T1000 (cell line): ENCODE data around the gene MARS1.
A peak's percentile ranks its signal among the peaks of the same experiment; 100 is the strongest.

ENCODE experiments used
- DNase-seq: peaks from one replicate; lab custom pipeline; 2025; ENCODE audit warnings: mixed read lengths; lab: John Stamatoyannopoulos, UW

Gene MARS1

DNA sequence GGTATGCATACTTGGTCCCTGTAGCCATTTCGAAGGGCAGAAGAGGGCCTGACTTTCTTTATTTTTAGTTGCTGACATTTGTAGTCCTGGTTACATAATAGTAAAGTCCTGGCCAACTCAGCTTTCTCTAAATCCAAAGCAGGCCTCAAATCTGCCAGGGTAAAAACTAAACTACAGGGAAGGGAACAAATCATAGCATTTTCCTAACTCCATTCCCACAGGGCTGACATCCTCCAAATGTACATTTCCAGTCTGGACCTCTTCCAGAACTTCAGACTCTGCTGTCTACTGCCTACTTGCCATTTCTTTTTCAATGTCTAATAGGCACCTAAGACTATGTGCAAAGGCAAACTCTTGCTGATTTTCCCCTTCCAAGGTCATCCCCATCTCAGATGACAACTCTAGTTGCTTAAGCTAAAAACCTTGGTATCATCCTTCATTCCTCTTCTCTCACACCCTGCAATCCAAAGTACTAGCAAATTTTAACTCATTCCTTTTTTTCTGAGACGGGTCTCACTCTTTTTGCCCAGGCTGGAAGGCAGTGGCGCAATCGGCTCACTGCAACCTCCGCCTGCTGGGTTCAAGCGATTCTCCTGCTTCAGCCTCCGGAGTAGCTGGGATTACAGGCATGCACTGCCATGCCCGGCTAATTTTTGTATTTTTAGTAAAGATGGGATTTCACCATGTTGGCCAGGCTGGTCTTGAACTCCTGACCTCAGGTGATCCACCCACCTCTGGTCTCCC, 30.5 kb downstream of the MARS1 start:
- DNase-seq: no peak

DNA sequence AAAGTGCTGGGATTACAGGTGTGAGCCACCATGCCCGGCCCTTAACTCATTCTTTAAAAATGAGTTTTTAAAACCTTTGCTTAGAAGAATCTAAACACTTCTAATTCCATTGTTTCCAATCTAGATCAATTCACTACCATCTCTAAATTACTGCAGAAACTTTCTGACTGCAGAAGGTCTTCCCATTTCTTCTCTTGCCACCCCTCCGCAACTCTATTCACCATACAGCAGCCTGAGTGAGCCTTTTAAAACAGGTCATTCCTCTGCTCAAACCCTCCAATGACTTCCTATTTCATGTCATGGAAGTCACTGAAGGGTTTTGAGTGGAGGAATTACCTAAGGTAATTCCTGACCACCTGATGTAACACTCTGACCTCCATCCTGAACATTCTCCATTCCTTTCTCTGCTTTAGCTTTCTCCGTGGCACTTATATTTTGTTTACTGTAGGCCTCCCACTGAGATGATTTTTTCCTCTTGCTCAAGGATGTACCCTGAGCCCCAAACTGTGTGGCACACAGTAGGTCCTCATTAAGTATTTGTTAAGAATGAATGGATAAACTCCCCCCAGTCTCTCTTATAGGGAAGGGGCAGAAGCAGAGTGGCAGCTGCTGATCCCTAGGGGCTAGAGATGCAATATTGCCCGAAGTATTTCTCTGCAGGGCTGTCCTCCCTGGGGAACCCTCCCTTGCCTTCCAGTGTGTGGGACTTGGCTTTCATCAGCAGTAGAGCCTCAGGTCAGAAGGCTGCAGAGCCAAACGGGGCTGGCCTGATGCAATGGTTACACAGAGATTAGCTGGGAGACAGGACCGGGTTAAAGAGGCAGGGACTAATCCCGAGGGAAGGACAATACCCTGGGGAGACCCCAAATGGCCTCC, 31.3 kb downstream of the MARS1 start:
- no peak for DNase-seq

DNA sequence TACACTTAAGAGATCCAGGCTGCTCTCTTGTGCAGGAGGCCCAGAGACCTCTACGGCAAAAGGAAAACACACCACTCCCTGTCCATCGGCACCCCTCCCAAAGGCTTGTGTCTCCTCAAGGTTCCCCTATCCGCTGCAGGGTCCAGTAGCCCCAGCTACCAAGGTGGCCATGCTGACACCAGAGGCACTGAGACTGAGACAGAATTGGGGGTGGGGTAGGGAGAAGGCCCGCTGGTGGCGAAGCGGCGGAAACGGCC, 31.9 kb downstream of the MARS1 start:
- DNase-seq: peak; percentile 46

DNA sequence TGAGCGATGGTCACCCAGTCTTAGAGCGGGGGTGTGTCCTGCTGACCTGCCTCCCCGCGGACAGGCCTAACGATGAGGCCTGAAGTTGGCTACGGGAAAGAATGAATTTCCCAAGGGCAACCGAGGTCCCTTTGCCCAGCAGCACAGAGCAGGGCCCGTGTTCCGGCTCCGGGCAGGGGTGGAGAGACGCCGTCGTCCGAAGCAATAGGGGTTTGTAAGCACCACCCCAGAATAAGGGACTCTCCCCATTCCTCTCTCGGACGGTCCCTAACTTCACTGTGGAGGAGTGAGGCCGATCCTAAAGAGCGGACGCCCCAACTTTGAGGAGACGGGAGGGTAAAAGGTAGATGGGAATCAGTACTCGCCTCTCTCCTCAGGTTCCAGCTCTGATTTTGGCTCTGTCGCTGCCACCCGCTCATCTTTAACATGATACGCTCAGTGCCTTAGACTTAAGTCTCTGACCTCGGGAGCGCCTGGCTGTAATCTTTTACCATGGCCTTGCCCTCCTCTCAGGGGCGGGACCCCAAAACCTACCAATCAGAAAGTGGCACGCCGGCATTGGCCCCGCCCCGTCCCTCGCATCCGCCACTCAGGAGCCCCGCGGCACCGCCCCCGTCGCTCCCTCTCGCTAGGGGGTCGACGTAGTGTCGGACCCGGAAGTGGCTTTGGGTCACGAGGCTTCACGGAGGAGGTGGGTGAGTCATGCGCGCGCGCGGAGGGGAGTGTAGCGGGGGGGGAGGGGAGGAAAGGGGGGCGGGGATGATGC, 32.4 kb downstream of the MARS1 start, which contains the start of gene DDIT3:
Gene DDIT3 (minus strand): TSS at position 462 of the 766 bp plus-strand sequence. CDS start 3,108 bp downstream, outside the sequence.
- peak; percentile 99 for DNase-seq

DNA sequence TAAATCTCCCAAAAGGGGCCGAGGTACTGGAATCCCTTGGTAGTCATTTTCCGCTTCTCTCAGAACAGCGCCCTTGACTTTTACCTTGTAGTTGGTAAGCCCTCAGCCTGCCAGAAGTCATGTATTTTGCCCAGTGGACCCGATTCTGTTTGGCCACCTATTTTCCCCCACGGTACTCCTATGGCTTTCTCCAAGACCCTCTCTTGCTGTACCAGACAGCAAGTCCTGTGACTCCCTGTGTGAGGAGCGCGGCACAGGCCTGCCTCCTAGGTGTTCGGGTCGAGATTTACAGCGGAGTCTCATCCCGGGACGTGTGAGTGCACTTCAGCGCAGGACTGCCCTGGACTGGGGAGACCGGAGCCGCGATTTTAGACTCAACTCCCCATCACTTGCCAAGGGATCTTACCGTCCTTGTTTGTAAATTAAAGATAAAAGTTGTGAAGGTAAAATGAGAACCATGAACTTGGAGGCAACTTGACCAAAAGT, 33.7 kb downstream of the MARS1 start:
- DNase-seq: no peak

DNA sequence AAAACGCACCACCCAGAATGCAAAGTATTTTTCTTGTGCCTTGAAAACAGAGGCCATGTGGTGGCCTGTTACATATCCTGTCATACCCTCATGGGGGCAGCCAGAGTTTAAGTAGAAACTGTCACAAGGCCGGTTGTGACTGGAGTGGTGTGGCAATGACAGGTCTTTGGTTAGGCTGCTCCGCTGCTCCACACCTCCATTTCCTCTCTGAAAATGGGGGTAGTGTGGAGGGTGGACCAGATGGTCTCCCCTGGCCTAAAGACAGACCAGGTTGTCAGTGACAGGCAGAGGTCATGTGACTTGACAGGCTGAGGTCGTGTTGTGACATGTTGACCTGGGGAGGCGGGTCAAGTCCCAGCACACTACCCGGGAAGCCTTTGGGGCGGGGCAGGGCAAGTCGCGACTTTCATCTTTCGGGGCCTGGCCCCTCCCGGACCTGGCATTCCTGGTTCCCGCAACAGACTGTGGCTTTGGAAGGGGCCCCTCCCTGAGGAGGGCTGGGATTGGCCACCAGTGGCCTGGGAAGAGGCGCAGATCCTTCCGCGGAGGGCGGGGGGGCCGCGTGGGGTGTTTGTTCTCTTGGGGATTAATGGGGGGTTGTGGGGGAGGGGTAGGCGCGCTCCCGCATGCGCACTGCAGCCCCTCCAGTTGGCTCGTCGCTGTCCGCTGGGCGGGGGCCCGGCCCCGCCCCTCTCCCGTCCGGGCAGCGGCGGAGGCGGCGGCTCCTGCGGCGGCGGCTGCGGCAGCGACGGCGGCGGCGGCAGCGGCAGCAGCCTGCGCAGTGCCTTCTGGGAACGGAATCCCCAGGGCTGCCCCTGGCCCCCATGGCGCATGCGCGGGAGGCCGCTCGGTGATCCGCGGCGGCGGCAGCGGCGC, 34.4 kb downstream of the MARS1 start, which contains the start of gene MBD6:
Gene MBD6 (plus strand): TSS at position 814 of the 876 bp plus-strand sequence. CDS start 1,480 bp downstream, outside the sequence.
- DNase-seq: peak; percentile 90

DNA sequence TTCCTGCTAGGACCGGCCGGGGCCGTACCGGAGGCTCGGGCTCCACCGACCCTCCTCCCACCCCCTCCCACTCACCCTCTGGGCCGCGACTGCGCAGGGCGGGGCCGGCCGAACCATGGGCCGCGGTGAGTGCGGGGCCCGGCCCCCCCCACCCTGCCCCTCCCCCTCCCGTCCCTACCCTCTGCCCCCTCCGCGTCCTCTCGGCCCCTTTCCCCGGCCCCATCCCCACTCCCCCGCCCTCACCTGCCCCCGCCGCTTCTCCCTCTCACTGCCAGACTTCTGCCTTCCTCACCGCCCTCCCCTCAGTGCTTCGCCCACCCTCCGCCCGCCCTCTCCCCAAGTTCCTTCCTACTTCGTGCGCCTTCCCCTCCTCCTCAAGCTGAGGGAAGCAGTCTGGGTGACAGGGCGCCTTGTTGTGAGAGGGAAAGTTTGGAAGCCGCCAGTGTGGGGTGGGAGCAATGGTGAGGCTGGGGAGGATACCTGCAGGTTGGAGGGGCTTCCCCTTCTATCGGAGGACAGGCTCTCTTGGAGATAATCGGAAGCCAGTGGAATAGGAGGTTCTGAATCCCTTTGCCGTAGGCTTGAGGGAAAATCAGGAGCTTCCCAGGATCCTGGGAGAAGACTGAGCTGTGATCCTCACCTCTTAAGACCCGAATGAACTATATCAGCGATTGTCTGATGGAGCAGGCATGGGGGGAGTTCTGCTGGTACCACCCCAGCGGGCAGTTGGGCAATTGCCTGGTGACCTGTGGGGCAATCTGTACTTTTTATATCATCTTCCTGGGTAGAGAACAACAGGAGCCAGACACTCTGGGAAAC, 35.2 kb downstream of the MARS1 start:
- DNase-seq: no peak

DNA sequence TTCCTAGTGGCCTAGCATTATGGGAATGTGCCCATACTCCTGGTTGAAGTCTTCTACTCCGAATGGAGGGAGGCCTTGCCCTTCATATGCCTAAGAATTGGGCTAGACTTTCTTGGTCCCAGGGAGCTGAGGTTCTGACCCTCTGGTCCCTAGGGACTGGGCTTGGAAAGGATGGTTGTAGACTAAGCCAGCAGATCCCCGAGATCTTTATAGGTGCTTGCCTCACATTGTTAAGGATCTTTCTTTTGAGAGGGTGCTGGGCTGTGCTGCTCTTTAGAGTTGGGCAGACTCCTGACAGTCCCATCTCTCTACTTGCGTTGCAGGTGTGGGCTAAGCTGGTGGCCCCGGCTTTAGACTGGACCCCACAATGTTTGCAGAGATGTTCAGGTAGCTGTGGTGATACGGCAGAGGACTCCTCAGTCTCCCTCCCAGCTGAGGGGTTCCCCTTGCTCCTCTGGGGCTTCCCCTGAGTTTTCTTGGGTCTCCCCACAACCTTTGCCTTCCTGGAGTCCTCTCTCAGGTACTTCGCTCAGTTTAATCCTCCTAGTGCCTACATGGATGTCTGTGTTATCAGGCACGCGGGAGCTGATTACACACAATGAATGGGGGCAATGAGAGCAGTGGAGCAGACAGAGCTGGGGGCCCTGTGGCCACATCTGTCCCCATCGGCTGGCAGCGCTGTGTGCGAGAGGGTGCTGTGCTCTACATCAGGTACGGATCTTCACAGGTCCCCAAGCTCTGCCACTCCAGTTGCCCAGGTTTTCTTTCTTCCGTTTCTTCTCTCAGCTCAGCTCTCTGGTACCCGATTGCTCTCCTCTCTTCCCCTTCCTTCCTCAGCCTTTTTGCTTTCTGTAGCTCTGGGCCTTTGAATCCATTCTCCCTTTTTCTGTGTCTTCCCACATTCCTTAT, 36.1 kb downstream of the MARS1 start:
- DNase-seq: no peak

DNA sequence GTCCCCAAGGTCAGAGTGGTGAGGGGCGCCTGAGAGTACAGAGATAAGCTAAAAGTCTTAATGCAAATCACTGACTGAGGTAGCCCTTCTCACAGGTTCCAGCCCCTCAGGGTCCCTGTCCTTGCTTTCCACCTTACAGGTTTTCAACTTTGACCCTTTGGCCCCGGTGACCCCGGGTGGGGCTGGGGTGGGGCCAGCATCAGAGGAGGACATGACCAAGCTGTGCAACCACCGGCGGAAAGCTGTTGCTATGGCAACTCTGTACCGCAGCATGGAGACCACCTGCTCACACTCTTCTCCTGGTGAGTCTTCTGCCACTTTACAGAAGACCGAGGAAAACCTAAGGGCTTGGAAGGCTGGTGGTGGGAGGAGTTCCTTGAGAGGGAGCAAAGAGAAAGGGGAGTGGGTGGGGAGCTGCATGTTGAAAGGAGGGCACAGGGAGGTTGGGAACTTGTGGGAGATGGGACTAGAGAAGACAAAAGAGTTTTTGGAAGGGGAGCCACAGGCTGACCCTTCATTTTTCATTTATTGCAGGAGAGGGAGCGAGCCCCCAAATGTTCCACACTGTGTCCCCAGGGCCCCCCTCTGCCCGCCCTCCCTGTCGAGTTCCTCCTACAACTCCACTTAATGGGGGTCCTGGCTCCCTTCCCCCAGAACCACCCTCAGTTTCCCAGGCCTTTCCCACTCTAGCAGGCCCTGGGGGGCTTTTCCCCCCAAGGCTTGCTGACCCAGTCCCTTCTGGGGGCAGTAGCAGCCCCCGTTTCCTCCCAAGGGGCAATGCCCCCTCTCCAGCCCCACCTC, 37.1 kb downstream of the MARS1 start:
- DNase-seq: no peak

DNA sequence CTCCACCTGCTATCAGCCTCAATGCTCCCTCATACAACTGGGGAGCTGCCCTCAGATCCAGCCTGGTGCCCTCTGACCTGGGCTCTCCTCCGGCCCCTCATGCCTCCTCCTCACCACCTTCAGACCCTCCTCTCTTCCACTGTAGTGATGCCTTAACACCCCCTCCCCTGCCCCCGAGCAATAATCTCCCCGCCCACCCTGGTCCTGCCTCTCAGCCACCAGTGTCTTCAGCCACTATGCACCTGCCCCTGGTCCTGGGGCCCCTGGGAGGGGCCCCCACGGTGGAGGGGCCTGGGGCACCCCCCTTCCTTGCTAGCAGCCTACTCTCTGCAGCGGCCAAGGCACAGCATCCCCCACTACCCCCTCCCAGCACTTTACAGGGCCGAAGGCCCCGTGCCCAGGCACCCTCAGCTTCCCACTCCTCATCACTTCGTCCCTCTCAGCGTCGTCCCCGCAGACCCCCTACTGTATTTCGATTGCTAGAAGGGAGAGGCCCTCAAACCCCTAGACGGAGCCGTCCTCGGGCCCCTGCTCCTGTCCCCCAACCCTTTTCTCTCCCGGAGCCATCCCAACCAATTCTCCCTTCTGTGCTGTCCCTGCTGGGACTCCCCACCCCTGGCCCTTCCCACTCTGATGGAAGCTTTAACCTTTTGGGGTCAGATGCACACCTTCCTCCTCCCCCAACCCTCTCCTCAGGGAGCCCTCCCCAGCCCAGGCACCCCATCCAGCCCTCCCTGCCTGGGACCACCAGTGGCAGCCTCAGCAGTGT, 37.9 kb downstream of the MARS1 start:
- no peak for DNase-seq

DNA sequence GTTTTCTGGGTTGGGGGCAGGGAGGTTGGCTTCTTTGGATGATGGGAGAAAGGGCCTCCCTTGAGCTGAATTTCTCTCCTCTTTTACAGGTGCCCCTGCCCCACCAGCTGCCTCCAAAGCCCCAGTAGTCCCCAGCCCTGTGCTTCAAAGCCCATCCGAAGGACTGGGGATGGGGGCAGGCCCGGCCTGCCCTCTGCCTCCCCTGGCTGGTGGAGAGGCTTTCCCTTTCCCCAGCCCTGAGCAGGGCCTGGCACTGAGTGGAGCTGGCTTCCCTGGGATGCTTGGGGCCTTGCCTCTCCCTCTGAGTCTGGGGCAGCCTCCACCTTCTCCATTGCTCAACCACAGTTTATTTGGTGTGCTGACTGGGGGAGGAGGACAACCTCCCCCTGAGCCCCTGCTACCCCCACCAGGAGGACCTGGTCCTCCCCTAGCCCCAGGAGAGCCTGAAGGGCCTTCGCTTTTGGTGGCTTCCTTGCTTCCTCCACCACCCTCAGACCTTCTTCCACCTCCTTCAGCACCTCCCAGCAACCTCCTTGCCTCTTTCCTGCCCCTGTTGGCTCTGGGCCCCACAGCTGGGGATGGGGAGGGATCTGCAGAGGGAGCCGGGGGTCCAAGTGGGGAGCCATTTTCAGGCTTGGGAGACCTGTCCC, 38.7 kb downstream of the MARS1 start:
- no peak for DNase-seq

DNA sequence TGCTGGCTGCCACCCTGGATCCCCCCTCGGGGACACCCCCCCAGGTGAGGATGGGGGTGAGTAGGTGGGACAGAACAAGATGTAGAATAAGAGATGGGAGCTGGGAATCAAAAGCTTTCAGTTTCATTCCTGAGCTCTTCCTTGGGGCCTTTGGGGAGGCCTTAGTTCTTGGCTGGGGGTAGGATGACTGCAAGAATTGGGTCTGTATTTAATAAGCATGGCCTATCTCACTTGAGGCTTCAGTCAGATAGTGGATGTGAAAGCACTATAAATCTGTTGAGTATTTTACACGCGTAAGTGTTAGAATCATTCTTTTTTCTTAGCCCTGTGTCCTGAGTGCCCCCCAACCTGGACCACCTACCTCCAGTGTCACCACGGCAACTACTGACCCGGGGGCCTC, 39.3 kb downstream of the MARS1 start:
- DNase-seq: no peak

DNA sequence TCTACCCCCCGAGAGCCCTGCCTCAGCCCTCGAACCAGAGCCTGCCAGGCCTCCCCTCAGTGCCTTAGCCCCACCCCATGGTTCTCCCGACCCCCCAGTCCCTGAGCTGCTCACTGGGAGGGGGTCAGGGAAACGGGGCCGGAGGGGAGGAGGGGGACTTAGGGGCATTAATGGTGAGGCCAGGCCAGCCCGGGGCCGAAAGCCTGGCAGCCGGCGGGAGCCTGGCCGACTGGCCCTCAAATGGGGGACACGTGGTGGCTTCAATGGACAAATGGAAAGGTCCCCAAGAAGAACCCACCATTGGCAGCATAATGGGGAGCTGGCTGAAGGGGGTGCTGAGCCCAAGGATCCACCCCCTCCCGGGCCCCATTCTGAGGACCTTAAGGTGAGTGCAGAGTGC, 40.3 kb downstream of the MARS1 start:
- no peak for DNase-seq

DNA sequence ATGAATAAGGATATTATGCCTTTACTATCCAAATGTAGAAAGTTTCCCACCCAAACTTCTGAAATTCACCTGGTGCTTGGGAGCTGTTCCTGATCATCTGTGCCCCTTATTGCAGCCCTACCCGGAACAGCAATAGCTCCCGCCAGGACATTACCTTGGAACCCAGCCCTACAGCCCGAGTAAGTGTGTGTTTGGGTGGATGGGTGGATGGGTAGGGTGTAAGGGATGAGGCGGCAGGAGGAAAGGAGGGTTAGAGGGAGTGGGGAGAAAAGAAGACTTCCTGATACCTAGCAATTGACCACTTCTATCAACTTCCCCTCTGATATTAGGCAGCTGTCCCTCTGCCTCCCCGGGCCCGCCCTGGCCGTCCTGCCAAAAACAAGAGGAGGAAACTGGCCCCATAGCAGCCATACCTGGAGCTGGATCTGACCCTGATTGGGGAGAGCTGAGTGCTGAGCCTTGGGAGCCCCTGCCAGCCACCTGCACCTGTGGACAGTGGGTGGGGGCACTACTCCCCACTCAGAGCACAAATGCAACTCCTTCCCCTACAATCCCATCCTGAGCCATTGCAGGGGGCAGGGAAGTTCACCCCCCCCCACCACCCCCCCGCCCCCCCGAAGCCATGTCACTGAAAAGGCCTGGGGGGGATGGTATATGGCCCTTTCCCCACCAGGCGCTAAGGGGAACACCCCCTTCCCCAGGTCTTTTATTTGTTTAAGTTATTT, 41.1 kb downstream of the MARS1 start:
- no peak for DNase-seq

DNA sequence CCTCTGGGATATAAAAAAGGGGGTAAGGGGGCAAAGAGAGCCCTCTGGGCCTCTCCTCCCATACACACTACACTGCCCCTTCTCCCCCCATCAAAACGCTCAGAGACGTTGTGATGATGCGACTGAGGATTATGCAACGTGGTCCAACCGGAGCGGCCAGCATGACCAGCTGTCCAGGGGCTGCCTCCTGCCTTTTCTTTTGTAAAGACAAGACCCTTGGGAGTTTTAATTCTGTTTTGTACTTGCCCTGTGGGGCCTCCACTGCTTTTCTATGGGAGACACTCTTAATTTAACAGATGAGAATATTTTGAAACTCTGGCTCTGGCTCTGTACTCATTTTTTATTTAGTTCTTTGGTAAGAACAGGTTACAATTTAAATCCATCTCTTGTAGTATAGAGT, 42.0 kb downstream of the MARS1 start:
- no peak for DNase-seq

DNA sequence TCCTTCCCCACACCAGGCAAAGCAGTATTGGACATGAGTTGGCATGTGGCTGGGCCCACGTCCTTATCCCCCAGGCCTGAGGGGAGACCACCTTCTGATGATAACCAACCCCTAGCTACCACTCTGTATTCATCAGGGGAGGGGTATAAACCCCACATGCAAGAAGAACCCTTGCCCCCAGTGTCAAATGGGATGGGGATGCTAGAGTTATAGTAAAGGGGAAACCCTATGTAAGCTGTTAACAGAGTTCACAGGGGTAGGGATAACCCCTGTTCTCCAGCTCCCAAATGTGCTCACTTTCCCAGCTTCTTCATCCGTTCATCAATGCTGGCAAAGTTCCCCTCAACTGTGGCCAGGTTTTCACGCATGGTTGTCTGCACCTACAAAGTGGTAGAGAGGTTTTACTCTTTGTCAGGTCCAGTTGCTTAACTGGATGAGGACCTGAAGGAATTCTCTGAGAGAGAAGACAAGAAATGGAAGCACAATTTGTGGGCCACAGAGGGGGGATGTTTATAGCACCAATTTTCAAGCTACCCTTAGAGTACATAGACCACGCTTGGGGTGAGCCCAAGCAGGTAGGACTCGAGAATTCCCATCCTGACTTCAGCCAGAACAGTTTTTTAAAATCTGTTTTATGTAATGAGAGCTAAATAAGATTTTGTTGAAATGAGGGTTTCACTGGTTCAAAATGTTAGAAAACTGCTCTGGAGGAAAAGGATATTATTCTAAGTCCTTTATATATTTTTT, 42.7 kb downstream of the MARS1 start:
- no peak for DNase-seq
